GM12874 (cell line): ENCODE measurements around the gene PRPF6.

Experiments used
- CTCF ChIP-seq: IDR thresholded peaks from 2 replicates; pipeline ENCODE4 v1.5.1; 2011; ENCODE audit warnings: low read depth, mild to moderate bottlenecking, control low read depth, low read length, moderate library complexity; ENCODE audit not compliant: insufficient read depth

Gene PRPF6

GRCh38 chr20:64041781-64042053 lies 60.8 kb downstream of the PRPF6 start:
- TF ChIP-seq CTCF: no peak

GRCh38 chr20:64042054-64042781 lies 61.3 kb downstream of the PRPF6 start:
- no peak for TF ChIP-seq CTCF

- no peak for TF ChIP-seq CTCF
Measured at GRCh38 chr20:64043768-64044167, 62.8 kb downstream of the PRPF6 start.

GRCh38 chr20:64044484-64045247 lies 63.7 kb downstream of the PRPF6 start:
- no peak for TF ChIP-seq CTCF

- no peak for TF ChIP-seq CTCF
Measured at GRCh38 chr20:64045346-64046011, 64.5 kb downstream of the PRPF6 start.

- no peak for TF ChIP-seq CTCF
Measured at GRCh38 chr20:64047046-64047389, 66.1 kb downstream of the PRPF6 start.

- TF ChIP-seq CTCF: no peak
Measured at GRCh38 chr20:64047968-64048401, 67.1 kb downstream of the PRPF6 start.
